Hepatocyte (in vitro differentiated cells): ENCODE results near the gene KSR2. TPM values are rescaled to one million over a fixed set of nuclear protein-coding genes. Genes with fewer than 3 reads are reported as not detected.

ENCODE experiments used
- DNase-seq: peaks from one replicate; pipeline ENCODE4 v3.0.0-alpha.2; 2016; ENCODE audit warnings: low spot score
- H2AFZ ChIP-seq: fragments of 200-600 bp; sonication (generic); 2 replicates; pipeline ENCODE4 v1.6.0; 2016; ENCODE audit warnings: antibody characterized with exemption, mild to moderate bottlenecking
- H3K27ac ChIP-seq: fragments of 200-600 bp; sonication (generic); 2 replicates; pipeline ENCODE4 v1.5.1; 2016; ENCODE audit warnings: mild to moderate bottlenecking
- H3K27me3 ChIP-seq: fragments of 200-600 bp; sonication (generic); 2 replicates; pipeline ENCODE4 v1.6.1; 2016
- H3K36me3 ChIP-seq: fragments of 200-600 bp; sonication (generic); replicated peaks from 2 replicates; pipeline ENCODE4 v1.5.1; 2016; ENCODE audit warnings: low read depth; ENCODE audit not compliant: insufficient read depth
- H3K4me1 ChIP-seq: fragments of 200-600 bp; sonication (generic); 2 replicates; pipeline ENCODE4 v1.5.1; 2016; ENCODE audit warnings: mild to moderate bottlenecking, moderate library complexity; ENCODE audit not compliant: insufficient read depth
- H3K4me2 ChIP-seq: fragments of 200-600 bp; sonication (generic); 2 replicates; pipeline ENCODE4 v1.6.0; 2016
- H3K4me3 ChIP-seq: fragments of 200-600 bp; sonication (generic); 2 replicates; pipeline ENCODE4 v1.5.1; 2016; ENCODE audit warnings: mild to moderate bottlenecking
- H3K79me2 ChIP-seq: fragments of 200-600 bp; sonication (generic); 2 replicates; pipeline ENCODE4 v1.6.0; 2017; ENCODE audit warnings: mild to moderate bottlenecking
- H3K9me2 ChIP-seq: fragments of 200-600 bp; sonication (generic); replicated peaks from 2 replicates; pipeline ENCODE4 v1.6.0; 2017; ENCODE audit warnings: mild to moderate bottlenecking; ENCODE audit not compliant: insufficient read depth
- H3K9me3 ChIP-seq: fragments of 200-600 bp; sonication (generic); 2 replicates; pipeline ENCODE4 v1.5.1; 2016; ENCODE audit warnings: low read depth, mild to moderate bottlenecking
- H4K20me1 ChIP-seq: fragments of 200-600 bp; sonication (generic); 2 replicates; pipeline ENCODE4 v1.6.0; 2016; ENCODE audit warnings: mild to moderate bottlenecking; ENCODE audit not compliant: insufficient read depth, poor library complexity, severe bottlenecking
- CTCF ChIP-seq: fragments of 200-600 bp; sonication (generic); IDR thresholded peaks from 2 replicates; pipeline ENCODE4 v1.5.1; 2016; ENCODE audit warnings: antibody characterized with exemption, mild to moderate bottlenecking; ENCODE audit not compliant: poor library complexity
- EZH2 ChIP-seq: fragments of 200-600 bp; sonication (generic); IDR thresholded peaks from 2 replicates; pipeline ENCODE4 v1.6.1; 2016; ENCODE audit warnings: antibody characterized with exemption, mild to moderate bottlenecking, borderline replicate concordance
- EZH2phosphoT487 ChIP-seq: fragments of 200-600 bp; sonication (generic); IDR thresholded peaks from one replicate; pipeline ENCODE4 v1.6.1; 2018; ENCODE audit warnings: antibody characterized with exemption, mild to moderate bottlenecking, low read depth, moderate library complexity; ENCODE audit not compliant: unreplicated experiment, severe bottlenecking
- WGBS: methylation state at CpG from one replicate; pipeline ENCODE4 v1.1.6; 2016; ENCODE audit warnings: low lambda C conversion rate; ENCODE audit errors: missing lambda C conversion rate; 5-methylcytosine and 5-hydroxymethylcytosine counted together
- polyA plus RNA-seq: library from polyadenylated mRNA; unstranded; fragments of >200 nt; fragmentation: Nextera tagmentation; extraction: Ambion mirVana; gene quantifications from 2 replicates; pipeline ENCODE4 v1.2.1, GENCODE V29; 2016
- total RNA-seq: library from RNA; depleted of rRNA; stranded (reverse); fragments of >200 nt; gene quantifications from 2 replicates; pipeline ENCODE4 v1.2.3, GENCODE V29; 2014

Gene KSR2
- total and polyA plus RNA-seq, 2 experiments from 2014 or later: 0.37 to 0.46 TPM

- Histone ChIP-seq H3K9me3 (no peaks in the 10 kb centered on the region), H3K27me3 (no peaks in the 10 kb centered on the region), H2AFZ (no peak overlapping the region), H3K79me2 (no peaks in the 10 kb centered on the region), H3K4me2 (no peak overlapping the region), H3K4me3 (no peak overlapping the region), H4K20me1 (no peaks in the 10 kb centered on the region), H3K36me3 (no peaks in the 10 kb centered on the region), H3K27ac (no peak overlapping the region), H3K4me1 (no peaks in the 10 kb centered on the region), H3K9me2 (no peaks in the 10 kb centered on the region)
- no peak for DNase-seq
- WGBS: 88% methylated on average over 13 of the region's 13 CpGs
- no peak for TF ChIP-seq EZH2phosphoT487
- TF ChIP-seq EZH2: no peak
- TF ChIP-seq CTCF: no peak
Observed at GRCh38 chr12:117832459-117833457, 136.0 kb downstream of the KSR2 start.

GRCh38 chr12:117830471-117830870, 138.3 kb downstream of the KSR2 start:
- Histone ChIP-seq H3K9me2 (no peaks in the 10 kb centered on the region), H3K4me2 (no peak overlapping the region), H3K36me3 (no peaks in the 10 kb centered on the region), H3K4me1 (no peaks in the 10 kb centered on the region), H3K27me3 (no peaks in the 10 kb centered on the region), H2AFZ (no peak overlapping the region), H3K27ac (no peak overlapping the region), H3K9me3 (no peaks in the 10 kb centered on the region), H3K4me3 (no peak overlapping the region), H4K20me1 (no peaks in the 10 kb centered on the region), H3K79me2 (no peaks in the 10 kb centered on the region)
- TF ChIP-seq CTCF (no peak), EZH2 (no peak), EZH2phosphoT487 (no peak)
- 87% methylated on average over 5 of the region's 5 CpGs for WGBS
- no peak for DNase-seq

DNA sequence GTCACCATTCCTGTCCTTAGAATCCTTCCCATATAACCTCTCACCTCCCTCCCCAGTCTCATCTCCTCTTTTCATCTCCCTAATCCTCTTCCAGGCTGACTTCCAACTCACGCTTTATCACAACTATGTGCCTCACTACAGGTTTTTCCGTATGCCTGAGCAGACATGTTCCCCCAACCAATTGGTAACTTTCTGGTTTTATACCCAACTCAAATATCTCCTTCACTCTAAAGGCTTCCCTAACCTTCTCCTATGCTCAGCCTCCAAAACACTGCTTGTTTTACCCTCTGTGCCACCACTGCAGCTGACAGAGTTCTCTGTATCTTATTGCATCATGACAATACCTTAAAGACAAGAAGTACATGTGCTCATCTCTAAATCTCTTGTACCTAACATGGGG, 139.7 kb downstream of the KSR2 start:
- Histone ChIP-seq H3K27ac (no peak overlapping the region), H3K9me2 (no peaks in the 10 kb centered on the region), H3K36me3 (no peaks in the 10 kb centered on the region), H3K27me3 (no peaks in the 10 kb centered on the region), H3K4me2 (no peak overlapping the region), H2AFZ (no peak overlapping the region), H3K9me3 (no peaks in the 10 kb centered on the region), H3K4me1 (no peaks in the 10 kb centered on the region), H3K79me2 (no peaks in the 10 kb centered on the region), H3K4me3 (no peak overlapping the region), H4K20me1 (no peaks in the 10 kb centered on the region)
- DNase-seq: no peak
- TF ChIP-seq EZH2phosphoT487: no peak
- TF ChIP-seq CTCF: no peak
- no peak for TF ChIP-seq EZH2
- WGBS: 98% methylated on average over 2 of the region's 2 CpGs
